GM12873 (cell line): ENCODE measurements around the gene TRIM23.

Source experiments
- CTCF ChIP-seq: IDR thresholded peaks from 2 replicates; pipeline ENCODE4 v1.5.1; 2012; ENCODE audit warnings: low read depth, mild to moderate bottlenecking, moderate library complexity, low read length, control low read depth; ENCODE audit not compliant: insufficient read depth; ENCODE audit errors: missing control alignments

TRIM23 gene

GRCh38 chr5:65544473-65544872 lies 79.7 kb downstream of the TRIM23 start:
- no peak for TF ChIP-seq CTCF

- no peak for TF ChIP-seq CTCF
These were observed 84.3 kb downstream of the TRIM23 start for GRCh38 chr5:65539827-65540226.
